Common myeloid progenitor, CD34-positive (primary cell): ENCODE measurements around the gene PAX5.

ENCODE experiments used
- CTCF ChIA-PET: fragments of 350-600 bp; sonication (Branson Sonifier 250); formaldehyde crosslinking; loops from one replicate; lab custom pipeline; 2021; ENCODE audit warnings: antibody characterized with exemption; lab: Charles Lee
- POLR2A ChIA-PET: fragments of 350-600 bp; sonication (Branson Sonifier 250); formaldehyde crosslinking; loops from one replicate; lab custom pipeline; 2021; ENCODE audit warnings: antibody characterized with exemption; lab: Charles Lee
- DNase-seq, 3 donors: peaks; one replicate each; pipeline versions ENCODE4 v3.0.0 to v3.0.0-alpha.2; 2013
- H3K27ac ChIP-seq, 2 experiments: 1 replicate in 1 of 2; 2 replicates in 1 of 2; pipeline ENCODE4 v1.7.0; 2013; ENCODE audit warnings: inconsistent platforms in 2 of 2, low read length in 2 of 2, mild to moderate bottlenecking in 2 of 2, low read depth in 1 of 2, moderate library complexity in 1 of 2; ENCODE audit not compliant: severe bottlenecking in 2 of 2, insufficient read depth in 1 of 2, poor library complexity in 1 of 2
- H3K27me3 ChIP-seq, 5 experiments: replicated peaks in 2 of 5; 1 replicate in 3 of 5; 2 replicates in 2 of 5; pipeline versions ENCODE4 v1.6.1 to v1.7.0; 2013; ENCODE audit warnings: low read length in 4 of 5, mild to moderate bottlenecking in 2 of 5, moderate library complexity in 2 of 5, inconsistent platforms in 1 of 5; ENCODE audit not compliant: insufficient read depth in 5 of 5, control insufficient read depth in 4 of 5
- H3K36me3 ChIP-seq, 4 experiments: 1 replicate in 2 of 4; 2 replicates in 2 of 4; pipeline versions ENCODE4 v1.6.1 to v1.7.0; 2013; ENCODE audit warnings: low read length in 3 of 4, control low read depth in 1 of 4, mild to moderate bottlenecking in 1 of 4; ENCODE audit not compliant: control insufficient read depth in 4 of 4, insufficient read depth in 4 of 4
- H3K4me1 ChIP-seq, 4 experiments: 1 replicate in 3 of 4; 2 replicates in 1 of 4; pipeline versions ENCODE4 v1.6.1 to v1.7.1; 2013; ENCODE audit warnings: low read length in 3 of 4, mild to moderate bottlenecking in 3 of 4, control low read depth in 1 of 4, inconsistent platforms in 1 of 4, moderate library complexity in 1 of 4; ENCODE audit not compliant: control insufficient read depth in 4 of 4, insufficient read depth in 4 of 4; ENCODE audit errors: control extremely low read depth in 1 of 4
- H3K4me3 ChIP-seq, 7 experiments: 1 replicate in 4 of 7; 2 replicates in 3 of 7; pipeline versions ENCODE4 v1.5.1 to v1.7.0; 2013; ENCODE audit warnings: mild to moderate bottlenecking in 7 of 7, low read length in 6 of 7, moderate library complexity in 6 of 7, inconsistent platforms in 2 of 7, low read depth in 2 of 7, control low read depth in 1 of 7; ENCODE audit not compliant: insufficient read depth in 4 of 7, control insufficient read depth in 1 of 7; ENCODE audit errors: extremely low read depth in 1 of 7
- H3K9me3 ChIP-seq, 5 experiments: 1 replicate in 4 of 5; 2 replicates in 1 of 5; pipeline versions ENCODE4 v1.6.1 to v1.7.1; 2013; ENCODE audit warnings: low read length in 4 of 5, mild to moderate bottlenecking in 2 of 5, inconsistent platforms in 1 of 5, low read depth in 1 of 5, moderate library complexity in 1 of 5; ENCODE audit not compliant: control insufficient read depth in 4 of 5, insufficient read depth in 2 of 5; ENCODE audit errors: control extremely low read depth in 1 of 5
- WGBS: methylation state at CpG from one replicate; pipeline ENCODE4 v1.1.5; 2013; ENCODE audit not compliant: insufficient coverage; 5-methylcytosine and 5-hydroxymethylcytosine counted together

Gene PAX5

GRCh38 chr9:36963346-36963745 lies 70.7 kb downstream of the PAX5 start:
- peaks cover 0 to 4% (median 0%) of the 10 kb centered on the region in 4 experiments for H3K4me1 ChIP-seq
- no peak for DNase-seq
- POLR2A ChIA-PET, result no interaction called here
- H3K27ac ChIP-seq, result no peak overlapping the region
- no peak overlapping the region for H3K4me3 ChIP-seq
- no peaks in the 10 kb centered on the region for H3K9me3 ChIP-seq
- H3K36me3 ChIP-seq, result no peaks in the 10 kb centered on the region
- peaks cover 0 to 13% (median 0%) of the 10 kb centered on the region in 5 experiments for H3K27me3 ChIP-seq
- 94% methylated on average over 7 of the region's 7 CpGs for WGBS
- CTCF ChIA-PET, result no interaction called here

DNA sequence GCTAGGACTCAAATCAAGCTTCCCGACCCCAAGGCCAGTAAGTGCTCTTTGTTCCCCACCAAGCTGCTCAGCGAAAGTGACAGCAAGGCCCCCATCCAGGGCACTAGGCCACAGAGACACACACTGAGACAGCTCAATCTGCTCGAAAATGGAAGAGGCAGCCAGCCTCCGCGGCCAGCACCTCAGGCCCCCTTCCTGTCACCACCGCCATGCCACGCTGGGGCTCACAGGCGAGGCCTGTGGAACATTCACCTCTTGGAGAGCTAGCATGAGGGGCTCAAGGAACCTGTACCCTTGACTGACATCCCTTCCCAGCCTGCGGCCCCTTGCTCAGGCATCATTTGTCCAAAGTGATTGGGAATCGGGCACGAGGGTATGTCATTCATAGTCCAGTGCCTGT lies 71.4 kb downstream of the PAX5 start:
- Histone ChIP-seq H3K27me3 (peaks cover 0 to 18% (median 0%) of the 10 kb centered on the region in 5 experiments), H3K4me1 (peaks cover 0 to 4% (median 0%) of the 10 kb centered on the region in 4 experiments), H3K4me3 (no peak overlapping the region), H3K36me3 (no peaks in the 10 kb centered on the region), H3K9me3 (no peaks in the 10 kb centered on the region), H3K27ac (no peak overlapping the region)
- 94% methylated on average over 6 of the region's 11 CpGs for WGBS
- ChIA-PET POLR2A (no interaction called here), CTCF (interaction anchor here (0.9 kb wide), 1 partner anchor 90 kb away, joined by 3 read pairs; no protein-coding TSS in a partner anchor)
- no peak for DNase-seq

- H3K36me3 ChIP-seq, result no peaks in the 10 kb centered on the region
- WGBS, result 41% methylated on average over 17 of the region's 26 CpGs
- peaks cover 0 to 4% (median 0%) of the 10 kb centered on the region in 4 experiments for H3K4me1 ChIP-seq
- peak; percentile 22 to 58 (median 47) for DNase-seq
- H3K27ac ChIP-seq, result no peak overlapping the region
- peak overlapping the region in 4 of 7 experiments; percentile 27 to 59 (median 35) for H3K4me3 ChIP-seq
- peaks cover 0 to 27% (median 7%) of the 10 kb centered on the region in 5 experiments for H3K27me3 ChIP-seq
- CTCF ChIA-PET, result interaction anchor here (0.9 kb wide), 2 partner anchors 9 to 89 kb away, joined by 3 to 5 read pairs; no protein-coding TSS in a partner anchor
- POLR2A ChIA-PET, result no interaction called here
- H3K9me3 ChIP-seq, result no peaks in the 10 kb centered on the region
These were observed 72.3 kb downstream of the PAX5 start for GRCh38 chr9:36961561-36962325.

- CTCF ChIA-PET, result interaction anchor here (0.9 kb wide), 1 partner anchor 10 kb away, joined by 5 read pairs; no protein-coding TSS in a partner anchor
- Histone ChIP-seq H3K36me3 (no peaks in the 10 kb centered on the region), H3K27me3 (peaks cover 3 to 33% (median 10%) of the 10 kb centered on the region in 5 experiments), H3K4me3 (peak overlapping the region in 2 of 7 experiments; percentile 30 to 59), H3K4me1 (peaks cover 0 to 4% (median 0%) of the 10 kb centered on the region in 4 experiments), H3K27ac (no peak overlapping the region), H3K9me3 (peaks cover 0 to 5% (median 0%) of the 10 kb centered on the region in 5 experiments)
- 52% methylated on average over 2 of the region's 4 CpGs for WGBS
- DNase-seq, result no peak
- POLR2A ChIA-PET, result no interaction called here
These were observed 73.0 kb downstream of the PAX5 start for GRCh38 chr9:36961051-36961450.

DNA sequence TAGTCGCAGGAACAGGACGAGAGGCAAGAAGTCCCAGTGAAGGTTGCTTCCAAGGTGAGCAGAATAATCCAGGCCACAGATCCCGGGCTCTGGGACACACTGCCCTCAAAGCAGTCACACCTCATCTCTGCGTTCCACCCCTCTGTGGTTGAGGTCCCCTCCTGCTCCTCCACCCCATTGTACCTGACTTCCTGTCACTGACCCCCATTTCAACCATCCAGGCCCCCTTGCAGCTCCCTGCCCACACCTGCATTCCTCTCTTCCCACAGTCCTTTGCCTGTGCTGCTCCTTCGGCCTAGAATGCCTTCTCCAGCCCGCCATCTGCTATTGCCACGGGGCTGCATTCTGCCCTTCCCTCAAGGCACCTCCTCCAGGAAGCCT lies 73.5 kb downstream of the PAX5 start:
- H3K36me3 ChIP-seq, result no peaks in the 10 kb centered on the region
- 95% methylated on average over 4 of the region's 7 CpGs for WGBS
- no peak overlapping the region for H3K27ac ChIP-seq
- H3K4me3 ChIP-seq, result no peak overlapping the region
- peaks cover 0 to 5% (median 0%) of the 10 kb centered on the region in 5 experiments for H3K9me3 ChIP-seq
- H3K4me1 ChIP-seq, result peaks cover 0 to 4% (median 0%) of the 10 kb centered on the region in 4 experiments
- H3K27me3 ChIP-seq, result peaks cover 3 to 37% (median 10%) of the 10 kb centered on the region in 5 experiments
- DNase-seq, result no peak
- ChIA-PET POLR2A (no interaction called here), CTCF (no interaction called here)

DNA sequence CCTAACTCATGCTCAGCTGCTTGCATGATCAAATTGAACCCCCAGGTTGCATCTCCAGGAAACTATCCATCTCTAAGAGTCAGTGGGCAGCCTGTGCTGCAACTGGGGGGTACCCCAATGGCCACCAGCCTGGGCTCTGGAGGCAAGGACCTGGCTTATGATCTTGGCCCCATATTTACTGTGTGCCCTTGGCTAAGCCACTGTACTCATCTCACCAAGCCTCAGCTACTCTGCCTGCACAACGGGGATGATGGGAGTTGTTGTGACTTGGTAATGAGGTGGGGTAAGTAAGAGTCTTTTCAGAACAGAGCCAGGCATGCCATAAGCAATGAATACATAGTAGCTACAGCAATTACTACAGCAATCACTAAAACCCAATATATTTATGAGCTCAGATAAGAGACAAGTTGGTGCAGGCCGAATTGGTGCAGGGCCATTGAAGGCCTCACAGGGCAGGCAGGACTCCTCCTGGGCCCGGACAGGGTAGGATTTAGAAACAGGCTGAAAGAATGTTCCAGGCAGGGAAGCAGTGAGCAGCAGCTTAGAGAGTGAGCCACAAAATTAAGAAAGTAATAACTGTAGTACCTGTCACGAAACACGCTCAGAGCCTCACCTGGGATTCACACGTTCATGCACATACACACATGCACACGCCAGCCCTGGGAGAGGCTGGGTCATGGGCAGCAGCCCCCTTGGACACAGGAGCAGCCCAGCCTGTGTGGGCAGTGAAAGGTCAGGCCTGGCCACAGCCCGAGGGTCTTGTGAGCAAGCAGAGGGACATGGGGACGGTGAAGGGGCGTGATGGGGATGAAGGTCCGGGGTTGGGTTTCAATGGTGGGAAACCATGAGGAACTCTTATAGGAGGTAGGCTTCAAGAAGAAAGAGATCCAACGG lies 74.1 kb downstream of the PAX5 start:
- no peak overlapping the region for H3K27ac ChIP-seq
- H3K4me3 ChIP-seq, result no peak overlapping the region
- ChIA-PET CTCF (interaction anchor here (1.2 kb wide), 1 partner anchor 15 kb away, joined by 3 read pairs; no protein-coding TSS in a partner anchor), POLR2A (no interaction called here)
- no peaks in the 10 kb centered on the region for H3K36me3 ChIP-seq
- H3K9me3 ChIP-seq, result peaks cover 0 to 5% (median 0%) of the 10 kb centered on the region in 5 experiments
- peaks cover 6 to 40% (median 10%) of the 10 kb centered on the region in 5 experiments for H3K27me3 ChIP-seq
- H3K4me1 ChIP-seq, result peaks cover 0 to 4% (median 0%) of the 10 kb centered on the region in 4 experiments
- WGBS, result 96% methylated on average over 10 of the region's 12 CpGs
- no peak for DNase-seq
